Panc1 (cell line): ENCODE measurements around the gene LYPD4. TPM values are rescaled to one million over a fixed set of nuclear protein-coding genes. Genes with fewer than 3 reads are reported as not detected.

ENCODE experiments used
- ATAC-seq: fragments of 200-7000 bp; cut with Tn5 transposase; 2 replicates; pipeline ENCODE4 v1.9.1; 2020; ENCODE audit warnings: mild to moderate bottlenecking, moderate library complexity
- BruUV-seq: library from RNA; stranded (reverse); fragments of 400-500 nt; replicated peaks from 2 replicates; lab custom pipeline; 2021; lab: Mats Ljungman, UMichigan
- CTCF ChIA-PET: fragments of 300-600 bp; sonication (Branson Sonifier 250); formaldehyde crosslinking; loops from one replicate; lab custom pipeline; 2022; ENCODE audit warnings: antibody characterized with exemption; lab: Charles Lee
- POLR2A ChIA-PET: fragments of 300-600 bp; sonication (Branson Sonifier 250); formaldehyde crosslinking; loops from one replicate; lab custom pipeline; 2022; ENCODE audit warnings: antibody characterized with exemption; lab: Charles Lee
- DNase-seq: peaks from one replicate; pipeline ENCODE4 v3.0.0-alpha.2; 2010; ENCODE audit warnings: low read depth, low spot score
- H3K27ac ChIP-seq: 2 replicates; pipeline ENCODE4 v1.5.1; 2011; ENCODE audit warnings: mild to moderate bottlenecking, low read length, inconsistent platforms
- H3K27me3 ChIP-seq: fragments of 200-500 bp; sonication (Bioruptor generic); 2 replicates; pipeline ENCODE4 v1.6.0; 2014; ENCODE audit warnings: low read length, inconsistent platforms; ENCODE audit not compliant: control insufficient read depth, insufficient read depth
- H3K36me3 ChIP-seq: fragments of 200-500 bp; sonication (Bioruptor generic); 2 replicates; pipeline ENCODE4 v1.5.1; 2014; ENCODE audit warnings: inconsistent platforms, mild to moderate bottlenecking, low read length, moderate library complexity; ENCODE audit not compliant: control insufficient read depth, insufficient read depth
- H3K4me1 ChIP-seq: 2 replicates; pipeline ENCODE4 v1.5.1; 2011; ENCODE audit warnings: inconsistent platforms, mild to moderate bottlenecking, low read length, moderate library complexity; ENCODE audit not compliant: control insufficient read depth, insufficient read depth
- H3K4me3 ChIP-seq, 2 experiments: 2 replicates each; pipeline ENCODE4 v1.5.1; 2011 to 2012; ENCODE audit warnings: low read depth in 2 of 2, low read length in 2 of 2, mild to moderate bottlenecking in 2 of 2, inconsistent platforms in 1 of 2, moderate library complexity in 1 of 2
- H3K9me3 ChIP-seq: fragments of 200-500 bp; sonication (Bioruptor generic); 2 replicates; pipeline ENCODE4 v1.5.1; 2014; ENCODE audit warnings: low read depth, mild to moderate bottlenecking, inconsistent platforms, low read length, moderate library complexity; ENCODE audit not compliant: control insufficient read depth, insufficient read depth
- CTCF ChIP-seq: fragments of 450-650 bp; IDR thresholded peaks from 2 replicates; pipeline ENCODE4 v1.5.1; 2017; ENCODE audit warnings: mild to moderate bottlenecking
- POLR2AphosphoS5 ChIP-seq: IDR thresholded peaks from 2 replicates; pipeline ENCODE4 v1.6.1; 2012; ENCODE audit warnings: mild to moderate bottlenecking, low read depth, low read length, moderate library complexity
- REST ChIP-seq, 2 experiments: IDR thresholded peaks; 2 replicates each; pipeline ENCODE4 v1.6.1; 2011 to 2012; ENCODE audit warnings: low read depth in 2 of 2, control low read depth in 1 of 2, low read length in 1 of 2, mild to moderate bottlenecking in 1 of 2, moderate library complexity in 1 of 2; ENCODE audit not compliant: insufficient read depth in 1 of 2
- SIN3A ChIP-seq: IDR thresholded peaks from 2 replicates; pipeline ENCODE4 v1.6.1; 2012; ENCODE audit warnings: low read depth, mild to moderate bottlenecking, low read length, moderate library complexity, borderline replicate concordance; ENCODE audit not compliant: insufficient read depth
- TCF7L2 ChIP-seq: IDR thresholded peaks from 2 replicates; pipeline ENCODE4 v1.6.1; 2011; ENCODE audit warnings: mild to moderate bottlenecking, low read depth, low read length, inconsistent platforms
- in situ Hi-C: cut with HindIII; loops from 2 replicates; pipeline ENCODE4 v1.10.0; 2016; ENCODE audit warnings: low sequenced_read_pairs, low pct_unique_long_range_greater_than_20kb
- intact Hi-C: fragments of 100-400 bp; cut with micrococcal nuclease; formaldehyde crosslinking; loops from one replicate; pipeline ENCODE4 v1.10.0; 2022; ENCODE audit not compliant: unreplicated experiment
- total RNA-seq: library from RNA; stranded (reverse); gene quantifications from one replicate; pipeline ENCODE4 v1.2.1, GENCODE V29; 2021; ENCODE audit not compliant: unreplicated experiment

LYPD4 gene
- total RNA-seq, 1 experiment from 2014 or later: not detected

- ATAC-seq (no peak), DNase-seq (no peak)
- Histone ChIP-seq H3K27ac (no peak within 1 kb of the TSS), H3K36me3 (no peaks in the 10 kb centered on the region), H3K4me1 (no peaks in the 10 kb centered on the region), H3K4me3 (no peak within 1 kb of the TSS), H3K27me3 (no peaks in the 10 kb centered on the region), H3K9me3 (no peaks in the 10 kb centered on the region)
- CTCF ChIA-PET: no interaction called here
- TF ChIP-seq CTCF: no peak
- no peak for TF ChIP-seq TCF7L2
- TF ChIP-seq SIN3A: no peak
- TF ChIP-seq POLR2AphosphoS5: no peak
- no peak for TF ChIP-seq REST (IDR thresholded peaks at IDR 0.05; ENCODE audit: insufficient read depth in 1 of 2, low read depth in 2 of 2, low read length in 1 of 2)
- intact Hi-C loops: no loop called here
- POLR2A ChIA-PET: no interaction called here
- BruUV-seq: no TSS peak
- in situ Hi-C loops: no loop called here
These were observed 48.1 kb downstream of the LYPD4 start, which contains the start of gene CEACAM3 for GRCh38 chr19:41796362-41796761. TSS of gene CEACAM3 (plus strand) at chr19:41796587. CDS start at chr19:41796678, 91 bp downstream.

- DNase-seq: no peak
- ChIA-PET POLR2A (no interaction called here), CTCF (interaction anchor here (0.6 to 1.1 kb wide), 3 partner anchors 26 to 161 kb away, joined by 3 read pairs; no protein-coding TSS in a partner anchor)
- TF ChIP-seq POLR2AphosphoS5: no peak
- TF ChIP-seq REST (IDR thresholded peaks at IDR 0.05; ENCODE audit: insufficient read depth in 1 of 2, low read depth in 2 of 2, low read length in 1 of 2): no peak
- TF ChIP-seq CTCF: peak; percentile 91
- TF ChIP-seq TCF7L2: no peak
- no peak for TF ChIP-seq SIN3A
- Histone ChIP-seq H3K27ac (no peak overlapping the region), H3K36me3 (no peaks in the 10 kb centered on the region), H3K4me1 (no peaks in the 10 kb centered on the region), H3K4me3 (no peak overlapping the region), H3K9me3 (no peaks in the 10 kb centered on the region), H3K27me3 (no peaks in the 10 kb centered on the region)
- no TSS peak for BruUV-seq
- in situ Hi-C loops: no loop called here
- ATAC-seq: peak; percentile 89
- intact Hi-C loops: no loop called here
These were observed 49.4 kb downstream of the LYPD4 start for GRCh38 chr19:41795031-41795461.
